Stromal cell of bone marrow (primary cell): ENCODE data around the gene SREK1IP1.

Source experiments
- DNase-seq: peaks from one replicate; pipeline ENCODE4 v3.0.0-alpha.2; 2012; ENCODE audit warnings: low read depth

Gene SREK1IP1

DNA sequence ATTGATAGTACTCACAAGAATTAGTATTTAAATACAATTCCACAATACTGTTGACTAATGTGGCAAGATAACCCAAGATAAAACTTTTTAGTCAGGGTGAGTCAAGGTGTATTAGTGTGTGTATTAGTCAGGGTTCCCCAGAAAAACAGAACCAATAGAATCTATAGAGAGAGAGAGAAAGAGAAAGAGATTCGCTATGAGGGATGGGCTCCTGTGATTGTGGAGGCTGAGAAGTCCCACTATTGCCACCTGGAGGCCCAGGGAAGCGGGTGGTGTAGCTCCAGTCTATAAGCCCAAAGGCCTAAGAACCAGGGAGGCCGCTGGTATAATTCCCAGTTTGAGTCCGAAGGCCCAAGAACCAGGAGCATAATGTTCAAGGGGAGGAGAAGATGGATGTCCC, 88.2 kb downstream of the SREK1IP1 start:
- no peak for DNase-seq

DNA sequence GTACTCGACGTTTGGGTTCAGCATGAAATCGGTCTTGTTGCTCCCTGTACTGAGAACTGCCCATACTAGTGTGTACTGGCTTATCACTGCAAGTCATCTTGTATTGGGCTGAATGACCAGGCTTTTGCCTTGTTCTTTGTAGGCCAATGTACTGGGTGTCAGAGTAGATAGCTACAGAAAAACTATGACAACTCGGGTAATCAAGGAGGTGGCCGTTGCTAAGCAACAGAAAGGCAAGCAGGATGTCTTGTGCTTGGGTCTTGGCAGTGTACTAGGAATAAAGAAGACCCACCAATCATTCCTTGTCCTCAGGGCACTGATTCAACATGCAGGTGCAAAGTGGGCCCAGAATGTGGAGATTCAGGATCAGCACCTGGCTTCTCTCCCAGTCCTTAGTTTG, 90.1 kb downstream of the SREK1IP1 start:
- DNase-seq = no peak

DNA sequence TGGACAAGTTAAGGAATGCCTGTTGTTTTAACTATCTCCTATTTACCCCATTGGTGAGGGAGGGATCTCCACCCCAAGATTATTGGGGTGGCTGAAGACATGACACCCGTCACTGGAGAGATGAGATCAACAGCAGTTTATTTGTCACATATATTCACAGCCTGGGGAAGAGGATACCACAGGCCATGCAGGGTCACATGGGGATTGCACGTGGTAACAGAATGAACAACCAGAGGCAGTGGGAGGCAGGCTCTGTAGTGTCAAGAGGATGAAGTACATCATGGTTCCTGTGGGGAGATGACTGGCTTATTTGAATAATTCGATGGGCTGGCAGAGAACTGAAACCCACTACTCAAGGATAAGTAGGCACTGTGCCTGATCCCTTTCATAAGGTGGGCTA, 96.8 kb downstream of the SREK1IP1 start:
- no peak for DNase-seq

GRCh38 chr5:64670277-64670676, 98.2 kb downstream of the SREK1IP1 start:
- no peak for DNase-seq
